NT2/D1 (cell line): ENCODE measurements around the gene PSG3.

ENCODE experiments used
- SUZ12 ChIP-seq: IDR thresholded peaks from 2 replicates; pipeline ENCODE4 v1.6.1; 2011; ENCODE audit not compliant: insufficient read length, insufficient read depth; ENCODE audit errors: extremely low read depth
- YY1 ChIP-seq: IDR thresholded peaks from 2 replicates; pipeline ENCODE4 v1.6.1; 2011; ENCODE audit not compliant: insufficient read length, insufficient read depth
- ZNF274 ChIP-seq: IDR thresholded peaks from 2 replicates; pipeline ENCODE4 v1.6.1; 2011; ENCODE audit warnings: mild to moderate bottlenecking, low read depth, low read length

- TF ChIP-seq YY1 (no peak), ZNF274 (no peak), SUZ12 (no peak)
Observed at GRCh38 chr19:42693760-42694350, 46.4 kb downstream of the PSG3 start.
